Osteoblast (primary cell): ENCODE results near the gene ACD. TPM values are rescaled to one million over a fixed set of nuclear protein-coding genes. Genes with fewer than 3 reads are reported as not detected.
A peak's percentile ranks its signal among the peaks of the same experiment; 100 is the strongest.

ENCODE experiments used
- DNase-seq: peaks from one replicate; pipeline ENCODE4 v3.0.0; 2011; ENCODE audit warnings: low spot score, mixed read lengths; ENCODE audit not compliant: insufficient read length; ENCODE audit errors: missing footprints
- H2AFZ ChIP-seq: 2 replicates; pipeline ENCODE4 v1.6.0; 2011; ENCODE audit warnings: mild to moderate bottlenecking, low read length
- H3K27ac ChIP-seq: 2 replicates; pipeline ENCODE4 v1.5.1; 2011; ENCODE audit warnings: mild to moderate bottlenecking, low read depth, low read length, moderate library complexity
- H3K27me3 ChIP-seq: 2 replicates; pipeline ENCODE4 v1.6.0; 2012; ENCODE audit warnings: mild to moderate bottlenecking, control low read depth, inconsistent platforms, low read length, moderate library complexity; ENCODE audit not compliant: insufficient read depth
- H3K36me3 ChIP-seq: 2 replicates; pipeline ENCODE4 v1.5.1; 2011; ENCODE audit warnings: mild to moderate bottlenecking, low read length, control low read depth, moderate library complexity; ENCODE audit not compliant: insufficient read depth
- H3K4me1 ChIP-seq: 2 replicates; pipeline ENCODE4 v1.5.1; 2011; ENCODE audit warnings: mild to moderate bottlenecking, low read length, control low read depth, moderate library complexity; ENCODE audit not compliant: insufficient read depth
- H3K4me2 ChIP-seq: 2 replicates; pipeline ENCODE4 v1.6.0; 2011; ENCODE audit warnings: mild to moderate bottlenecking, low read length; ENCODE audit not compliant: insufficient read depth
- H3K4me3 ChIP-seq: fragments of 200-600 bp; sonication (generic); 3 replicates; pipeline ENCODE4 v1.5.1; 2012; ENCODE audit warnings: mild to moderate bottlenecking, low read length, inconsistent platforms; ENCODE audit not compliant: insufficient read depth
- H3K79me2 ChIP-seq: 2 replicates; pipeline ENCODE4 v1.6.0; 2012; ENCODE audit warnings: mild to moderate bottlenecking, low read length, control low read depth, inconsistent platforms; ENCODE audit not compliant: insufficient read depth
- H3K9me3 ChIP-seq: 2 replicates; pipeline ENCODE4 v1.5.1; 2011; ENCODE audit warnings: low read depth, low read length, control low read depth
- H4K20me1 ChIP-seq: 2 replicates; pipeline ENCODE4 v1.6.0; 2012; ENCODE audit warnings: mild to moderate bottlenecking, low read length, control low read depth; ENCODE audit not compliant: insufficient read depth
- total RNA-seq: library from RNA; depleted of rRNA; stranded (reverse); fragments of >200 nt; gene quantifications from 2 replicates; pipeline ENCODE4 v1.2.3, GENCODE V29; 2012
- TF ChIP-seq, protein P1 (sequence below): IDR thresholded peaks from 2 replicates; pipeline ENCODE4 v1.5.1; 2011; ENCODE audit warnings: mild to moderate bottlenecking, low read depth, low read length, moderate library complexity; ENCODE audit errors: extremely low read depth

Gene ACD
- total RNA-seq, 1 donor: 18.8 TPM

DNA sequence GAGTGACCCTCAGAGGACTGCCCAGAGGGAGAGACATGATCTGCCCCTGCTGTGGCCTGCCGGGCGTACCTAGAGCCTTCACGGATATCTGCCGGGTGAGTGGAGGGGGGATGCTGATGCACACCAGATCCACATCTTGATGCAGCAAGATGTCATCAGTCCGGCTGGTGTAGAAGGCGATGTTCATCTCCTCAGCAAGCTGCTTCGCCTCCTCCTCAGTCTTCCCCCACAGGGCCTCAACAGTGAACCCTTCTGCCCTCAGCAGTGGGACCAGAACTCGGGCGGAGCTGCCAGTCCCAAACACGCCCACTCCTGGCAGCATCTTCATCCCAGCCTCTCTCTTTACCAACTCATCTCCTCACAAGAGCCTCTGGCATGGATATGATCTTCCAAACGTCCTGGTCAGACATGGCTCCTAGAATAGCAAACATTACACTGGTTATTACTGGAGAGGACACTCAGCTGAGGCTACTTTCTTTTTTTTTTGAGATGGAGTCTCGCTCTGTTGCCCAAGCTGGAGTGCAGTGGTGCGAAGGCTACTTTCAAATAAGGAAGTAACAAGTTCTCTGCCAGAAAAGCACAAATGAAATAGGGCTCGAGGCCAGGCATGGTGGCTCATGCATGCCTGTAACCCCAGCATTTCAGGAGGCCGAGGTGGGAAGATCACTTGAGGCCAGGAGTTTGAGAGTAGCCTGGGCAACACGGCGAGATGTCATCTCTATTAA lies 25.5 kb upstream of the ACD start:
- DNase-seq: no peak
- H3K79me2 ChIP-seq: peaks cover 3% of the 10 kb centered on the region
- H3K9me3 ChIP-seq: no peaks in the 10 kb centered on the region
- H3K4me2 ChIP-seq: no peak overlapping the region
- no peaks in the 10 kb centered on the region for H3K4me1 ChIP-seq
- H3K36me3 ChIP-seq: peaks cover 16% of the 10 kb centered on the region
- TF ChIP-seq, protein P1, sequence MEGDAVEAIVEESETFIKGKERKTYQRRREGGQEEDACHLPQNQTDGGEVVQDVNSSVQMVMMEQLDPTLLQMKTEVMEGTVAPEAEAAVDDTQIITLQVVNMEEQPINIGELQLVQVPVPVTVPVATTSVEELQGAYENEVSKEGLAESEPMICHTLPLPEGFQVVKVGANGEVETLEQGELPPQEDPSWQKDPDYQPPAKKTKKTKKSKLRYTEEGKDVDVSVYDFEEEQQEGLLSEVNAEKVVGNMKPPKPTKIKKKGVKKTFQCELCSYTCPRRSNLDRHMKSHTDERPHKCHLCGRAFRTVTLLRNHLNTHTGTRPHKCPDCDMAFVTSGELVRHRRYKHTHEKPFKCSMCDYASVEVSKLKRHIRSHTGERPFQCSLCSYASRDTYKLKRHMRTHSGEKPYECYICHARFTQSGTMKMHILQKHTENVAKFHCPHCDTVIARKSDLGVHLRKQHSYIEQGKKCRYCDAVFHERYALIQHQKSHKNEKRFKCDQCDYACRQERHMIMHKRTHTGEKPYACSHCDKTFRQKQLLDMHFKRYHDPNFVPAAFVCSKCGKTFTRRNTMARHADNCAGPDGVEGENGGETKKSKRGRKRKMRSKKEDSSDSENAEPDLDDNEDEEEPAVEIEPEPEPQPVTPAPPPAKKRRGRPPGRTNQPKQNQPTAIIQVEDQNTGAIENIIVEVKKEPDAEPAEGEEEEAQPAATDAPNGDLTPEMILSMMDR: no peak
- no peak overlapping the region for H3K27ac ChIP-seq
- H3K27me3 ChIP-seq: no peaks in the 10 kb centered on the region
- H4K20me1 ChIP-seq: peaks cover 7% of the 10 kb centered on the region
- no peak overlapping the region for H3K4me3 ChIP-seq
- H2AFZ ChIP-seq: no peak overlapping the region

DNA sequence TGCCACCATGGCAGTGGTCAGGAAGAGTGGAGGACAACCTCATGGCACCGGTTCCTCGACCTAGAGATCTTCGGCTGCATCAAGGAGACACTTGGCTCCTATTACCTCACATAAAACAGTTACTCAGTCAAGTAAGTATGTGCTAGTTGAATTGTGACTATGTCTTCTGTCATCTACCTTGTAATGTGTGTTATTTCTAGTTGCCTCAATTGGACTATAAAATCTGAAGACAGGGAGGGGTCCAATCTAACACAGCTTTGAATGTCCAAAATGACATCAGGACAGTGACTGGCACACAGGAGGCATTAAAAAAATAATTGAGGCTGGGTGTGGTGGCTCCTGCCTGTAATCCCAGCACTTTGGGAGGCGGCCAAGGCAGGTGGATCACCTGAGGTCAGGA lies 23.7 kb upstream of the ACD start:
- Histone ChIP-seq H3K27ac (no peak overlapping the region), H3K4me1 (no peaks in the 10 kb centered on the region), H3K27me3 (no peaks in the 10 kb centered on the region), H4K20me1 (peaks cover 3% of the 10 kb centered on the region), H3K4me2 (no peak overlapping the region), H3K9me3 (no peaks in the 10 kb centered on the region), H3K79me2 (no peaks in the 10 kb centered on the region), H2AFZ (no peak overlapping the region), H3K4me3 (no peak overlapping the region), H3K36me3 (peaks cover 16% of the 10 kb centered on the region)
- no peak for DNase-seq
- TF ChIP-seq, protein P1: no peak

DNA sequence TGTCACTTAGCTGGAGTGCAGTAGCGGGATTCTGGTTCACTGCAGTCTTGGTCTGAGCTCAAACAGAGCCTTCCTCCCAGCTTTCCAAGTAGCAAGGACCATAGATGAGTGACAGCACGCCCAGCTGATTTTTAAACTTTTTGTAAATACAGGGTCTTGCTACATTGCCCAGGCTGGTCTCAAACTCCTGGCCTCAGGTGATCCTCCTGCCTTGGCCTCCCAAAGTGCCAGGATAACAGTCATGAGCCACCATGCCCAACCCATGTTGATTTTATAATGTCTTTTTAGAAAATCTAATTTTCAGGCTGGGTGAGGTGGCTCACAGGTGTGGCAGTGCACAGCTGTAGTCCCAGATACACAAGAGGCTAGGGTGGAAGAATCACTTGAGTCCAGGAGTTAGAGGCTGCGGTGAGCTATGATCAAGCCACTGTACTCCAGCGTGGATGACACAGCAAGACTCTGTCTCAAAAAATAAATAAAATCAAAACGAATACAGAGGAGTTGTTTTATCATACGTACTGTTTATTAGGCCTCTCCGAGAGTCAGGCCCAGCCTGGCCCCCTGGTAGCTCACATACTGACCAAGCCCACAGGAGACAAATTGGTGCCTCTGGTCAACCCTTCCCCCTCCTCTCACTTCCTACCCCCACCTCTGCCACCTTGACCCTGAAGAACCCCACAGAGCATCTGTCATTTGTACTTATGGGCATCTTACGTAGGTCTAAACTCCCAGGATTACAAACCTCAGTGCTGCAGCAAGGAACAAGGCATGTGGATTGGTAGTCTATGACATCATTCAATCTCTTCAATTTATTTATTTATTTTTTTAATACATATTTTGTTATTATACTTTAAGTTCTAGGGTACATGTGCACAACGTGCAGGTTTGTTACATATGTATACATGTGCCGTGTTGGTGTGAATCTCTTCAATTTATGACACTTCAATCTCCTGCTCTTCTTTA lies 20.2 kb upstream of the ACD start:
- H3K4me2 ChIP-seq: no peak overlapping the region
- peaks cover 22% of the 10 kb centered on the region for H3K36me3 ChIP-seq
- peak; percentile 9 for DNase-seq
- no peaks in the 10 kb centered on the region for H3K79me2 ChIP-seq
- no peaks in the 10 kb centered on the region for H3K4me1 ChIP-seq
- no peaks in the 10 kb centered on the region for H3K9me3 ChIP-seq
- H3K27ac ChIP-seq: no peak overlapping the region
- H4K20me1 ChIP-seq: no peaks in the 10 kb centered on the region
- H3K4me3 ChIP-seq: no peak overlapping the region
- no peaks in the 10 kb centered on the region for H3K27me3 ChIP-seq
- TF ChIP-seq, protein P1: no peak
- no peak overlapping the region for H2AFZ ChIP-seq
